Measurements from ENCODE around the gene BIN2.

DNA sequence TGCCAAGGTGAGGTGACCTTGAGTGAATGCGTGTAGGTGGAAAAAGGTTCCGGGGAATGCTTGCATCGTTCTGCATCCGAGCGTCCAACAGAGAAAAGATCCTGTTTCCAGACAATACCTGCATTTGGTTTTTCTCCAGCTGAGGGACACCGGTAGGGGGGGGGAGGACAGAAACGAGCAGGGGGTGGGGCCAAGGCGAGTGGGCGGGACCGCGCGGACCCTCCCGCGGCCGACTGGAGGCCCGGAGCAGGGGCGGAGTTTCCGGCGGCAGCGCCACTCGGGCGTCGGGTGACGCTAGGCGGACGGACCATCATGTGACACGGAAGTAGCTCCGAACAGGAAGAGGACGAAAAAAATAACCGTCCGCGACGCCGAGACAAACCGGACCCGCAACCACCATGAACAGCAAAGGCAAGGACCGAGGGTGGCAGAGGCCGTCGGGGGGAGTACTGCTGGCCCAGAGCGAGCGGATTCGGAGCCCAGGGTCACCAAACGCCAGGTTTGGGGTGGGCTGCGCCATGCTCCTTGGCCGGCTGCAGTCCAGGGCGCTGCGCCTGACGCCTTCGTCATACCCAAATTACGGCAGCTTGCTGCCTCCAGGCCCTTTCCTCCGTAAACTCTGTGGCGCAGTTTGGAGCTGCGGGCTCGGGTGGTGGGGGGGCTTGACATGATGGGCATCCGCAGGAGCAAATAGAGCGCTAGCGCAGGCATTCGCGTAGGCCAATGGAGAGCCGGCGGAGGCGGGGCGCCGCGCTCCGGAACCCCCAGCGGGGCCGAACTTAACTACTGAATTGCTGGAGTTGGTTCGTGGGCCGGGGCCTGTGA, 85.3 kb downstream of the BIN2 start, which contains the start of gene DAZAP2:
- TF ChIP-seq POLR2A (IDR thresholded peaks at IDR 0.05; ENCODE audit: low read depth, low read length): peak; percentile 97
- TF ChIP-seq POLR2AphosphoS5 (IDR thresholded peaks at IDR 0.05; ENCODE audit: low read depth, low read length): peak; percentile 96

All from GM12891 (cell line).